GM23248 (cell line): ENCODE measurements around the gene PADI3. TPM values are rescaled to one million over a fixed set of nuclear protein-coding genes. Genes with fewer than 3 reads are reported as not detected.

Experiments
- DNase-seq: peaks from one replicate; pipeline ENCODE4 v3.0.0-alpha.2; 2015
- H2AFZ ChIP-seq: fragments of 200-600 bp; sonication (generic); 2 replicates; pipeline ENCODE4 v1.6.1; 2016; ENCODE audit warnings: antibody characterized with exemption
- H3F3A ChIP-seq: fragments of 200-600 bp; sonication (generic); 2 replicates; pipeline ENCODE4 v1.6.1; 2016; ENCODE audit warnings: mild to moderate bottlenecking, antibody characterized with exemption, mixed run types; ENCODE audit not compliant: insufficient read depth
- H3K27ac ChIP-seq: fragments of 200-600 bp; sonication (generic); 2 replicates; pipeline ENCODE4 v1.5.1; 2016; ENCODE audit warnings: mild to moderate bottlenecking
- H3K27me3 ChIP-seq: fragments of 200-600 bp; sonication (generic); replicated peaks from 2 replicates; pipeline ENCODE4 v1.6.1; 2016; ENCODE audit warnings: mild to moderate bottlenecking; ENCODE audit not compliant: insufficient read depth
- H3K36me3 ChIP-seq: fragments of 200-600 bp; sonication (generic); 2 replicates; pipeline ENCODE4 v1.6.1; 2016; ENCODE audit warnings: low read depth, mild to moderate bottlenecking
- H3K4me1 ChIP-seq: fragments of 200-600 bp; sonication (generic); 2 replicates; pipeline ENCODE4 v1.6.1; 2016; ENCODE audit warnings: mild to moderate bottlenecking; ENCODE audit not compliant: insufficient read depth
- H3K4me2 ChIP-seq: fragments of 200-600 bp; sonication (generic); one replicate; pipeline ENCODE4 v1.6.1; 2016; ENCODE audit warnings: mild to moderate bottlenecking; ENCODE audit not compliant: unreplicated experiment
- H3K4me3 ChIP-seq: fragments of 200-600 bp; sonication (generic); 2 replicates; pipeline ENCODE4 v1.5.1; 2016; ENCODE audit warnings: mild to moderate bottlenecking
- H3K79me2 ChIP-seq: fragments of 200-600 bp; sonication (generic); 2 replicates; pipeline ENCODE4 v1.6.1; 2016; ENCODE audit warnings: mild to moderate bottlenecking; ENCODE audit not compliant: insufficient read depth
- H3K9ac ChIP-seq: fragments of 200-600 bp; sonication (generic); 2 replicates; pipeline ENCODE4 v1.6.1; 2016; ENCODE audit warnings: mild to moderate bottlenecking
- H3K9me2 ChIP-seq: fragments of 200-600 bp; sonication (generic); 2 replicates; pipeline ENCODE4 v1.6.1; 2016; ENCODE audit warnings: mixed run types, mild to moderate bottlenecking, moderate library complexity; ENCODE audit not compliant: insufficient read depth
- H3K9me3 ChIP-seq: fragments of 200-600 bp; sonication (generic); one replicate; pipeline ENCODE4 v1.6.1; 2017; ENCODE audit warnings: low read depth
- H4K20me1 ChIP-seq: fragments of 200-600 bp; sonication (generic); 2 replicates; pipeline ENCODE4 v1.6.0; 2016; ENCODE audit not compliant: insufficient read depth
- EZH2 ChIP-seq: fragments of 200-600 bp; sonication (generic); IDR thresholded peaks from 2 replicates; pipeline ENCODE4 v1.6.1; 2018; ENCODE audit warnings: antibody characterized with exemption, mild to moderate bottlenecking; ENCODE audit not compliant: insufficient read depth, poor library complexity, severe bottlenecking
- EZH2phosphoT487 ChIP-seq: fragments of 200-600 bp; sonication (generic); IDR thresholded peaks from 2 replicates; pipeline ENCODE4 v1.6.1; 2018; ENCODE audit warnings: antibody characterized with exemption, moderate library complexity, mild to moderate bottlenecking, low read depth; ENCODE audit not compliant: insufficient read depth
- WGBS, 2 experiments: methylation state at CpG; one replicate each; pipeline ENCODE4 v1.1.6; 2015 to 2017; ENCODE audit warnings: low lambda C conversion rate in 2 of 2, low coverage in 1 of 2; ENCODE audit errors: missing lambda C conversion rate in 2 of 2; 5-methylcytosine and 5-hydroxymethylcytosine counted together
- in situ Hi-C: fragments of 300-500 bp; cut with MboI; formaldehyde crosslinking; loops from 2 replicates; pipeline ENCODE4 v1.15.0; 2020
- polyA plus RNA-seq: library from polyadenylated mRNA; unstranded; fragments of >200 nt; fragmentation: Nextera tagmentation; extraction: Ambion mirVana; gene quantifications from 2 replicates; pipeline ENCODE4 v1.2.1, GENCODE V29; 2016
- total RNA-seq: library from RNA; depleted of rRNA; stranded (reverse); fragments of >200 nt; shearing (Covaris generic); gene quantifications from 2 replicates; pipeline ENCODE4 v1.2.3, GENCODE V29; 2014

Gene PADI3
- total and polyA plus RNA-seq, 2 experiments from 2014 or later = not detected

- no peak overlapping the region for H3K9ac ChIP-seq
- no peaks in the 10 kb centered on the region for H3K79me2 ChIP-seq
- no peaks in the 10 kb centered on the region for H4K20me1 ChIP-seq
- H3K9me3 ChIP-seq = no peaks in the 10 kb centered on the region
- H3K4me1 ChIP-seq = peaks cover 14% of the 10 kb centered on the region; the same call in 1 of the 2 replicates
- no peak overlapping the region for H2AFZ ChIP-seq
- H3K4me3 ChIP-seq = no peak overlapping the region
- DNase-seq = no peak
- TF ChIP-seq EZH2phosphoT487 (no peak), EZH2 (no peak)
- in situ Hi-C loops = no loop called here
- H3K27ac ChIP-seq = no peak overlapping the region
- no peaks in the 10 kb centered on the region for H3F3A ChIP-seq
- WGBS, 2 experiments = 55 to 59% methylated on average over 13 of the region's 13 CpGs
- no peaks in the 10 kb centered on the region for H3K9me2 ChIP-seq
- no peak overlapping the region for H3K4me2 ChIP-seq
- H3K27me3 ChIP-seq = peaks cover 5% of the 10 kb centered on the region; the same call in 1 of the 2 replicates
- no peaks in the 10 kb centered on the region for H3K36me3 ChIP-seq
Measured at GRCh38 chr1:17213148-17213781, 35.6 kb upstream of the PADI3 start.

GRCh38 chr1:17213782-17214148, 35.1 kb upstream of the PADI3 start:
- in situ Hi-C loops = no loop called here
- H3K79me2 ChIP-seq = no peaks in the 10 kb centered on the region
- H3K9ac ChIP-seq = no peak overlapping the region
- TF ChIP-seq EZH2 (no peak), EZH2phosphoT487 (no peak)
- H3K9me2 ChIP-seq = no peaks in the 10 kb centered on the region
- H3K36me3 ChIP-seq = no peaks in the 10 kb centered on the region
- H3K27me3 ChIP-seq = peaks cover 5% of the 10 kb centered on the region; the same call in 1 of the 2 replicates
- H4K20me1 ChIP-seq = no peaks in the 10 kb centered on the region
- H3F3A ChIP-seq = no peaks in the 10 kb centered on the region
- no peak overlapping the region for H3K4me3 ChIP-seq
- H3K4me2 ChIP-seq = no peak overlapping the region
- peak; percentile 28 for DNase-seq
- no peaks in the 10 kb centered on the region for H3K9me3 ChIP-seq
- H2AFZ ChIP-seq = no peak overlapping the region
- WGBS, 2 experiments = 81 to 86% methylated on average over 9 of the region's 9 CpGs
- peaks cover 14% of the 10 kb centered on the region; the same call in 1 of the 2 replicates for H3K4me1 ChIP-seq
- H3K27ac ChIP-seq = no peak overlapping the region

- H3K36me3 ChIP-seq = no peaks in the 10 kb centered on the region
- 73 to 77% methylated on average over 5 of the region's 5 CpGs for WGBS, 2 experiments
- H3K9me2 ChIP-seq = no peaks in the 10 kb centered on the region
- no peak overlapping the region for H3K4me2 ChIP-seq
- H3K4me1 ChIP-seq = peaks cover 14% of the 10 kb centered on the region; the same call in 1 of the 2 replicates
- TF ChIP-seq EZH2phosphoT487 (no peak), EZH2 (no peak)
- H3K79me2 ChIP-seq = no peaks in the 10 kb centered on the region
- no peaks in the 10 kb centered on the region for H4K20me1 ChIP-seq
- H3K9ac ChIP-seq = no peak overlapping the region
- H3K27ac ChIP-seq = no peak overlapping the region
- H3F3A ChIP-seq = no peaks in the 10 kb centered on the region
- in situ Hi-C loops = no loop called here
- no peak overlapping the region for H2AFZ ChIP-seq
- no peak overlapping the region for H3K4me3 ChIP-seq
- DNase-seq = no peak
- H3K9me3 ChIP-seq = no peaks in the 10 kb centered on the region
- H3K27me3 ChIP-seq = peaks cover 5% of the 10 kb centered on the region; the same call in 1 of the 2 replicates
Measured at GRCh38 chr1:17214876-17215544, 33.9 kb upstream of the PADI3 start.

- Histone ChIP-seq H3K4me2 (no peak overlapping the region), H3K9ac (no peak overlapping the region), H3K79me2 (no peaks in the 10 kb centered on the region), H2AFZ (no peak overlapping the region), H3K4me3 (no peak overlapping the region), H3F3A (no peaks in the 10 kb centered on the region), H3K9me3 (no peaks in the 10 kb centered on the region), H3K9me2 (no peaks in the 10 kb centered on the region), H3K4me1 (peaks cover 14% of the 10 kb centered on the region; the same call in 1 of the 2 replicates), H3K36me3 (no peaks in the 10 kb centered on the region), H4K20me1 (no peaks in the 10 kb centered on the region), H3K27ac (no peak overlapping the region), H3K27me3 (peaks cover 5% of the 10 kb centered on the region; the same call in 1 of the 2 replicates)
- TF ChIP-seq EZH2 (no peak), EZH2phosphoT487 (no peak)
- 49 to 58% methylated on average over 6 of the region's 6 CpGs for WGBS, 2 experiments
- in situ Hi-C loops = no loop called here
- peak; percentile 69 for DNase-seq
Measured at GRCh38 chr1:17215545-17215890, 33.4 kb upstream of the PADI3 start.
